GM19324 (cell line): ENCODE data around the gene COQ10A.
A peak's percentile ranks its signal among the peaks of the same experiment; 100 is the strongest.
"Not testable (repeated sequence)": the region's sequence is repeated elsewhere in the genome, so short reads cannot be mapped to it uniquely, and the experiment has no call there.

ENCODE experiments used
- ATAC-seq: cut with Tn5 transposase; IDR thresholded peaks from one replicate; pipeline ENCODE4 v1.9.1; 2021; ENCODE audit warnings: mild to moderate bottlenecking, moderate library complexity; ENCODE audit not compliant: unreplicated experiment, low FRiP score

COQ10A gene

DNA sequence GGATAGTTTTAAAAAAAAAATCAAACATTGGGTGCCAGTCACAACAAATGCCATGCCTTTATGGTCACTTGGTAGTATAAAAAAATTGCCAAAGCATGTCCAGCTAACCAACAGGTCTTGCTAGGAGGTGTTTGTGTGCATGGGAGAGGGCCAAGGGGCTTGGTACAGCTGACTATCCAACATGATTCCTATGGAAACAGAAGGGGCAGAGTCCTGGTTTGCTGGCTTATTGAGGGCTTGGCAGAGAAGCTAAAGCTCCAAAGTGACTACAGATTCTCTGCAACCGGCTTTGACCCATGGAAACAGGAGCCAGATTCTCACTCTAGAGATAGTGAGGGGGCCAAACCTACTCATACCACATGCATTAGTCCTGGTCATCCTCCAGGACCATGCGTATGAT, 5.7 kb downstream of the COQ10A start:
- not testable (repeated sequence) for ATAC-seq

GRCh38 chr12:56274299-56274698, 7.6 kb downstream of the COQ10A start:
- ATAC-seq, result no peak

- ATAC-seq, result no peak
Measured at GRCh38 chr12:56278905-56279304, 12.2 kb downstream of the COQ10A start.

GRCh38 chr12:56280849-56281248, 14.1 kb downstream of the COQ10A start:
- ATAC-seq, result no peak

GRCh38 chr12:56282030-56282429, 15.3 kb downstream of the COQ10A start:
- ATAC-seq, result no peak

DNA sequence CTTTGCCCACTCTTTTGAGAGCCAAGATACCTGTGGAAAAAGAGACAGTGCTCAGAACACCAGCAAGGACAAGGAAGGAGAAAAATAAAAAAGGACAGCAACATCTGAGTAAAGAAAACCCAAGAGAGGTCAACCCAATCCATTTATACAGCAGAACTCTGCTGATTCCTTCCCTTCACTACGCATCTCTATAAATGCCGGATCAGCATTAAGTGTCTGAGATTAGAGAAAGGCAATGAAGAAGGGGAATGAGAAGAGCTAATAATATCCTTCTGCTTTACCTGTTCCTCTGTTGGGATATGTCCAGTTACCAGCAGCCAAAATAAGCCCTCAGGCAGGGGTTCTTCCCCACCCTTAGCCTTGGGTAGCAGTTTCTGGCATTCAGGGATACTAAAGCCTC, 15.8 kb downstream of the COQ10A start:
- ATAC-seq, result no peak

DNA sequence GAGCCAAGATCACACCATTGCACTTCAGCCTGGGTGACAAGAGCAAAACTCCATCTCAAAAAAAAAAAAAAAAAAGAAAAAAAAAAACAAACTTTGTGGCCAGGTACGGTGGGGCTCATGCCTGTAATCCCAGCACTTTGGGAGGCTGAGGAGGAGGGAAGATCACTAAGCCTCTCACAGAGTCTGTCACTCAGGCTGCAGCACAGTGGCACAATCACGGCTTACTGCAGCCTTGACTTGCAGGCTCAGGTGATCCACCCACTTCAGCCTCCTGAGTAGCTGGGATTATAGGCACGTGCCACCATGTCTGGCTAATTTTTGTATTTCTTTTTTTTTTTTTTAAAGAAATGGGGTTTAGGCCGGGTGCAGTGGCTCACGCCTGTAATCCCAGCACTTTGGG, 17.5 kb downstream of the COQ10A start:
- ATAC-seq, result not testable (repeated sequence)

- no peak for ATAC-seq
Measured at GRCh38 chr12:56286044-56286830, 19.5 kb downstream of the COQ10A start.

- no peak for ATAC-seq
Measured at GRCh38 chr12:56288705-56289387, 22.1 kb downstream of the COQ10A start.

DNA sequence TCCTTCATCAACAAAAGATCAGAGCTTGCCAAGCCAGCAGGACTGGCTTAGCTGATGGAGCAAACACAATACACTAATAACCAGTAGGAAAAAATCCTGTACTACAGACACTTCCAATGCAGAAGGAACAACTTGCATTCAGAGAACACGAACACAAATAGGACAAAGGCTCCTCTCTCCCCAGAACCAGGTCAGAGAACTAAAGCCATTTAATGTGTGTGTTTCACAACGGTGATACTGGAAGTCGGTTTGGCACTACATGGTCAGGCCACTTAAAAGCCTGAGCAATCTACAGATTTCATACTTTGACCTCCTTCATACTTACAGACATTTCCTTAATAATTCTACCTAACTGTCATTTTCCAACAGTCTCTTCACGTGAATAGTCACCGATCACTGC, 27.1 kb downstream of the COQ10A start:
- no peak for ATAC-seq

DNA sequence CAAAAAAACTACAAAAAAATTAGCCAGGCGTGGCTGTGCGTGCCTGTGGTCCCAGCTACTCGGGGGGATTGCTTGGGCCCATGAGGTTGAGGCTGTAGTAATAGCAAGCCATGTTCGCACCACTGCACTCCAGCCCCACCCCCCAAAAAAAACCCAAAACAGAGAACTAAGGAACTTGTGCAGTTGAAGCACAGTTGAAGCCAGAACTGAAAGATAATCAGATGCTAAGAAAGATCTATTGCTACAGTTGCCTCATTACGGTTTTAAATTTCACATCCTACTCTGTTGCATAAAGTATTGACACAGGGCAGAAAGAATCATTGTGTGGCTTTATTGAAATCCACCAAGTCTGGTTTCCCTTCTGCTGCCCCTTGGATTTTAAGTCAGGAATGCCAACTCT, 29.6 kb downstream of the COQ10A start:
- ATAC-seq, result no peak

DNA sequence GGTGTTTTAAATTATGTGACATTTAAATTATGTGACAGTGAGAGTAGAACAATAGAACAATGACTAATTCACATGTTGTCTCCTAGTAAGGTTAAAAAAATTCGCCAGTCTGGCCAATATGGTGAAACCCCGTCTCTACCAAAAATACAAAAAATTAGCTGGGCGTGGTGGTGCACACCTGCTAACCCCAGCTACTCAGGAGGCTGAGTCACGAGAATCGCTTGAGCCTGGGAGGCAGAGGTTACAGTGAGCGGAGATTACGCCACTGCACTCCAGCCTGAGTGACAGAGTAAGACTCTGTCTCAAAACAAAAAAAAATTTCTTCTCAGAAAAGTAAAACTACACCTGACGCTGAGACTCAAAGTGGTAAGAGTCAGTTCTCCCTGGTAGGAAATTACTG, 30.7 kb downstream of the COQ10A start:
- no peak for ATAC-seq

DNA sequence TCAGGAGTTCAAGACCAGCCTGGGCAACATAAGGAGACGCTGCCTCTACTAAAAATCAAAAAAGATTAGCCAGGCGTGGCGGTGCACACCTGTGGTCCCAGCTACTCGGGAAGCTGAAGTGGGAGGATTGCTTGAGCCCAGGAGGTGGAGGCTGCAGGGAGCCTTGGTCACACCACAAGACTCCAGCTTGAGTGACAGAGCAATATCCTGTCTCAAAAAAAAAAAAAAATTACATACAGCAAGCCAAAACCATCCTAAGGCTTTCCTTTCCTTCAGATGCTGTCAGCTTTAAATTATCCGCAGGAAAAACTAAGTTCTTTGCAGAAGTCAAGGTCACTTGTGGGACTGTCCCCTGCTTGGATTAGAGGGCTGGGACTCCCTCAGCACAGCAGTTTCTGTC, 32.1 kb downstream of the COQ10A start:
- no peak for ATAC-seq

- no peak for ATAC-seq
Measured at GRCh38 chr12:56299308-56299852, 32.6 kb downstream of the COQ10A start.

GRCh38 chr12:56299853-56300643, 33.3 kb downstream of the COQ10A start, which contains the start of gene CS:
CS (minus strand) TSS chr12:56300330; CDS start chr12:56300201, 129 bp downstream.
- ATAC-seq, result peak; percentile 93

GRCh38 chr12:56300644-56301464, 34.1 kb downstream of the COQ10A start:
- ATAC-seq, result no peak

GRCh38 chr12:56304276-56304675, 37.5 kb downstream of the COQ10A start:
- no peak for ATAC-seq

DNA sequence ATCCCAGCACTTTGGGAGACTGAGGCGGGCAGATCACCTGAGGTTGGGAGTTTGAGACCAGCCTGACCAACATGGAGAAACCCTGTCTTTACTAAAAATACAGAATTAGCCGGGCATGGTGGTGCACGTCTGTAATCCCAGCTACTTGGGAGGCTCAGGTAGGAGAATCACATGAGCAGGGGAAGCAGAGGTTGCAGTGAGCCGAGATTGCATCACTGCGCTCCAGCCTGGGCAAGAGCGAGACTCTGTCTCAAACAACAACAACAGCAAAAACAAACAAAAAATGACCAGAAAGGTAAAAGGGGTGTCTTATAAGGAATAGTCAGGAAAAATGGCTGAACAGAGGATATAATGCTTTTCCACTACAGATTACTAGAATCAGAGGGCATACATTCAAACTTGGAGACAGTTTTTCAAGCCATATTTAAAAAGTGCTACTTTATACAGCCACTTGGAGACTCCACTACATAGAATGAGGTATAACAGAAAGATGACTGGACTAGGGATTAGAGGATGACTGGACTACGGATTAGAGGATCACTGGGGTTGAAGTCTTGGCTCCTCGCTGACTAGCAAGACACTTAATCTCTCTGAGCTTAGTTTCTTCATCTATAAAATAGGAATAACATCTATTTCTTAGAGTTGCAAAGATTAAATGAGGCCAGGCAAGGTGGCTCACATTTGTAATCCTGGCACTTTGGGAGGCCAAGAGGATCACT, 38.3 kb downstream of the COQ10A start:
- ATAC-seq, result no peak

- no peak for ATAC-seq
Measured at GRCh38 chr12:56307221-56307965, 40.7 kb downstream of the COQ10A start.
